ENCODE measurements around the gene PDZD7. TPM values are rescaled to one million over a fixed set of nuclear protein-coding genes. Genes with fewer than 3 reads are reported as not detected.

Gene PDZD7
- total and polyA plus RNA-seq, 8 donors: 0.20 to 2.4 (median 0.76) TPM; not detected in 4

DNA sequence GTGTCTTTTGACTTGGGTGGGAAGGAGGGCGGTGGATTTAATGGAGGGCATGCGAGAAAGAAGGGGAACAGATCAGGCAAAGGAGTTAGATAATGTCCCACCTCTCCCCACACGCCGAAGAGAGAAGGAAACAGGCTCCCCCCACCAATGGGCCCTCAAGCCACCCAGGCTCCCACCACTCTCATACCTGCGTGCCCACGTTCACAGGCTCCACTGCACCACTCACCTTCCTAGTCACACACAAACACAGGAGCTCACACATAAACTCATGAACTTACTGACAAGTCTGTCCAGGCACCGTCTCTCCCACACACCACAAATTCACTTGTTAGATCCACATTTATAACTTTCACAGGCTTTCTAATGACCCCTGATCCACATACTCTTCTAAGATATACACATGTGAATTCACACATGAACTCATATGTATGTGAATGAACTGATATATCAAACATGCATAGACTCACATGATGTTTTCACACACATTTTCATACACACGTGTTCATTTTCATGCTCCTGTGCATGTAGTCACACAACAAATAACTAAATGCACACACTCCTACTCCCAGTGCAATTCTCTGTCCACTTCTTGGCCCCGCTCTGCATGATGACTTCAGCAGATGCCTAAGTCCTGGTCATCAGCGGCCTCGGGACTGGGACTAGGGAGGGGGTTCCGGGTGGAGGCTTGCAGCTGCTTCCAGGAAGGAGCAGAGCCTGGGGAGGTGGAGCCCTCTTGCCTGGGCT, 29.8 kb downstream of the PDZD7 start:
- TF ChIP-seq POLR2AphosphoS5 (IDR thresholded peaks at IDR 0.05) (peak; percentile 92 to 97 (median 95)), EP300 (IDR thresholded peaks at IDR 0.05) (peak; percentile 32), POLR2A (IDR thresholded peaks at IDR 0.05) (no peak)
- TF ChIP-seq, protein P1, sequence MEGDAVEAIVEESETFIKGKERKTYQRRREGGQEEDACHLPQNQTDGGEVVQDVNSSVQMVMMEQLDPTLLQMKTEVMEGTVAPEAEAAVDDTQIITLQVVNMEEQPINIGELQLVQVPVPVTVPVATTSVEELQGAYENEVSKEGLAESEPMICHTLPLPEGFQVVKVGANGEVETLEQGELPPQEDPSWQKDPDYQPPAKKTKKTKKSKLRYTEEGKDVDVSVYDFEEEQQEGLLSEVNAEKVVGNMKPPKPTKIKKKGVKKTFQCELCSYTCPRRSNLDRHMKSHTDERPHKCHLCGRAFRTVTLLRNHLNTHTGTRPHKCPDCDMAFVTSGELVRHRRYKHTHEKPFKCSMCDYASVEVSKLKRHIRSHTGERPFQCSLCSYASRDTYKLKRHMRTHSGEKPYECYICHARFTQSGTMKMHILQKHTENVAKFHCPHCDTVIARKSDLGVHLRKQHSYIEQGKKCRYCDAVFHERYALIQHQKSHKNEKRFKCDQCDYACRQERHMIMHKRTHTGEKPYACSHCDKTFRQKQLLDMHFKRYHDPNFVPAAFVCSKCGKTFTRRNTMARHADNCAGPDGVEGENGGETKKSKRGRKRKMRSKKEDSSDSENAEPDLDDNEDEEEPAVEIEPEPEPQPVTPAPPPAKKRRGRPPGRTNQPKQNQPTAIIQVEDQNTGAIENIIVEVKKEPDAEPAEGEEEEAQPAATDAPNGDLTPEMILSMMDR (IDR thresholded peaks at IDR 0.05): no peak
- peak; percentile 71 to 93 for DNase-seq
- no peaks in the 10 kb centered on the region for H3K27me3 ChIP-seq
- H3K4me3 ChIP-seq: peak overlapping the region; percentile 68 to 89 (median 88)
- peaks cover 21 to 38% (median 37%) of the 10 kb centered on the region in 4 donors for H3K36me3 ChIP-seq
- H3K4me1 ChIP-seq: peaks cover 44 to 78% (median 62%) of the 10 kb centered on the region in 4 donors
- 18 to 36% (median 27%) methylated on average over 12 of the region's 12 CpGs for WGBS, 5 donors
- intact Hi-C loops (cut with DNase I; ENCODE audit: low total_unique reads): no loop called here
- H3K9me3 ChIP-seq: no peaks in the 10 kb centered on the region
- peak overlapping the region; percentile 97 to 100 (median 100) for H3K27ac ChIP-seq

DNA sequence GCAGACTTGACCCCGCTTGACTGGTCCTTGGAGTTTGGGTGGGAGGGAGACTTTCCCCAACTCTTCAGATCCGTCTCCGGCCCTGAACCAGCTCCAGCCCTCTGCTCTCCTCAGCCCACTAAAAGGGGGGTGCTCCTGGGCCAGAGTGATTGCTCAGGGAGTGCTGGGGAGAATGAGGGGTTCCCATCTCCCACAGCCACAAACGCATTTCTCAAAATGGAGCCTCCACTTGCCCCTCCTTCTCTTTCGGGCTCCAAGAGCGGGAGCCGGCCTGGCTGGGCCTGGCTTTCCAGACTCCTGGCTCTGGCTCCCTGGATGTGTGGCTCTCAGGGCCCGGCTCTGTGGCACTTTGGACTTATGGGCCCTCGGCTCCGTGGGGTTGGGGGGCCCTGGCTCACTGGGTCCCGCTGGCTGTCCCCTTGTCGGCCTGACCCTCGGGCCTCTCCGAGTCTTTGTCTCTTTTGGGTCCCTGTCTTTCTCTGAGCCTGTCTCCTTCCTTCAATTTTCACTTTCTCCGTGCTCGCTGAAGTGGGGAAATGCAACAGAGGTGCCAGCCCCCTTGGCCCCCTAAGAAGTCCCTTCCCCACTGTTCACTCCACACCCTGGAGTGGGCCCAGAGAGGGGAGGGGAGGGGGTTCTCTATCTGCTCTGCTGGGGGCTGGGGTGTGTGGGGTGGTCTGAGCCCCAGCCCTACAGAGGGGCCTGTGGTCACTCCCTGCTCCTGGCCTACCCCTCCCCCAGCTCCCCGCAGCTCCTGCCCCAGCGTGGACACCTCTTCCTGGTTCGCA, 30.6 kb downstream of the PDZD7 start:
- intact Hi-C loops (cut with DNase I; ENCODE audit: low total_unique reads): no loop called here
- Histone ChIP-seq H3K4me1 (peaks cover 45 to 81% (median 62%) of the 10 kb centered on the region in 4 donors), H3K36me3 (peaks cover 14 to 30% (median 30%) of the 10 kb centered on the region in 4 donors), H3K4me3 (peak overlapping the region; percentile 68 to 89 (median 88)), H3K27ac (peak overlapping the region; percentile 97 to 100 (median 100)), H3K9me3 (no peaks in the 10 kb centered on the region), H3K27me3 (no peaks in the 10 kb centered on the region)
- TF ChIP-seq POLR2AphosphoS5 (IDR thresholded peaks at IDR 0.05) (no peak), EP300 (IDR thresholded peaks at IDR 0.05) (no peak), POLR2A (IDR thresholded peaks at IDR 0.05) (no peak)
- TF ChIP-seq, protein P1 (IDR thresholded peaks at IDR 0.05): no peak
- DNase-seq: peak; percentile 49 to 72
- WGBS, 5 donors: 5 to 14% (median 10%) methylated on average over 18 to 19 of the region's 19 CpGs

DNA sequence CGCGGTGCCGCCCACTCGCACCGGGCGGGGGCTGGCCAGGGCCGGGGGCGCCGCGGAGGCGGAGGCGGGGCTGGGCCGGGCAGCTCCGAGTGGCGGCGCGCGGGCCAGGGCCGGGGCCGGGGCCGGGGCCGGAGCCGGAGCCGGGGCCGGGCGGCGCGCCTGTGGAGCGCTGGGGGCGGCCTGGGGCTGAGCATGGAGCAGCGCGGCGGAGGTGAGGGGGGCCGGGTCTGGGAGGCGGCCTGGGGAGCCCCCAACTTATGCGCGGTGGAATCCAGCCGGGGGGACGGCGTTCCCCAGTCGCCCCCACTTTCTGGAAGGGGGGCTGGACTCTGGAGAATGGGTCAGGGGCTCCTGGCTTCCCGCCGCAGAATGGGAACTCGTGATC, 31.2 kb downstream of the PDZD7 start, which contains the start of gene LZTS2:
Gene LZTS2 (plus strand): TSS at position 67 of the 385 bp plus-strand sequence. CDS start 2,731 bp downstream, outside the sequence.
- no peaks in the 10 kb centered on the region for H3K9me3 ChIP-seq
- WGBS, 5 donors: 2 to 7% (median 3%) methylated on average over 6 to 44 of the region's 44 CpGs
- H3K4me1 ChIP-seq: peaks cover 45 to 79% (median 62%) of the 10 kb centered on the region in 4 donors
- intact Hi-C loops (cut with DNase I; ENCODE audit: low total_unique reads): no loop called here
- peak within 1 kb of the TSS; percentile 97 to 100 (median 100) for H3K27ac ChIP-seq
- DNase-seq: no peak
- no peaks in the 10 kb centered on the region for H3K27me3 ChIP-seq
- peaks cover 13 to 25% (median 24%) of the 10 kb centered on the region in 4 donors for H3K36me3 ChIP-seq
- peak within 1 kb of the TSS; percentile 68 to 89 (median 88) for H3K4me3 ChIP-seq
- TF ChIP-seq, protein P1 (IDR thresholded peaks at IDR 0.05): no peak
- TF ChIP-seq POLR2AphosphoS5 (IDR thresholded peaks at IDR 0.05): no peak
- TF ChIP-seq EP300 (IDR thresholded peaks at IDR 0.05): no peak
- TF ChIP-seq POLR2A (IDR thresholded peaks at IDR 0.05): no peak

Data from stomach (tissue), 9 donors.